HEK293 (cell line): ENCODE measurements around the gene ASB6.

Experiments used
- ZBTB7A ChIP-seq: fragments of 450-650 bp; formaldehyde crosslinking; IDR thresholded peaks from 2 replicates; pipeline ENCODE4 v1.5.1; 2016; ENCODE audit warnings: low read depth, missing biosample characterization, missing genetic modification characterization
- TF ChIP-seq, protein P1 (sequence below): fragments of 450-650 bp; formaldehyde crosslinking; IDR thresholded peaks from 2 replicates; pipeline ENCODE4 v1.5.1; 2016; ENCODE audit warnings: missing biosample characterization, missing genetic modification characterization
- TF ChIP-seq, protein P2 (sequence below): fragments of 450-650 bp; formaldehyde crosslinking; IDR thresholded peaks from 2 replicates; pipeline ENCODE4 v1.5.1; 2016; ENCODE audit warnings: missing biosample characterization, missing genetic modification characterization
- TF ChIP-seq, protein P3 (sequence below): IDR thresholded peaks from 2 replicates; pipeline ENCODE4 v1.6.1; 2011; ENCODE audit warnings: mild to moderate bottlenecking, low read depth, low read length, borderline replicate concordance

DNA sequence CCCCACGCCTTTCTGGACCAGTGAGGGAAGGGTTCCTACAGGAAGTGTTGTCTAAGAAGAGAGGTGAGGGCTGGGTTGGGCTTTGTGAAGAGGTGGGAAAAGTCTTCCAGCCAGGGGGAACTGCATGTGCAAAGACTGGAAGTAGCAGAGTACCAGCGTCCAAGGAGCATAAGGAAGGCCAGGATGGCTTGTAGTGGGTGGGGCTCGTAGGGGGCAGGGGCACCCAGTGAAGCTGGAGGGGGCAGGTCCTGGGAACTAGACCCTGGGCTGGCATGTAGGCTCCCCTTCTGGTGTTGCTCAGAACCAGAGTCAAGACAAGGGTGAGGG, 43.9 kb upstream of the ASB6 start:
- TF ChIP-seq, protein P1, sequence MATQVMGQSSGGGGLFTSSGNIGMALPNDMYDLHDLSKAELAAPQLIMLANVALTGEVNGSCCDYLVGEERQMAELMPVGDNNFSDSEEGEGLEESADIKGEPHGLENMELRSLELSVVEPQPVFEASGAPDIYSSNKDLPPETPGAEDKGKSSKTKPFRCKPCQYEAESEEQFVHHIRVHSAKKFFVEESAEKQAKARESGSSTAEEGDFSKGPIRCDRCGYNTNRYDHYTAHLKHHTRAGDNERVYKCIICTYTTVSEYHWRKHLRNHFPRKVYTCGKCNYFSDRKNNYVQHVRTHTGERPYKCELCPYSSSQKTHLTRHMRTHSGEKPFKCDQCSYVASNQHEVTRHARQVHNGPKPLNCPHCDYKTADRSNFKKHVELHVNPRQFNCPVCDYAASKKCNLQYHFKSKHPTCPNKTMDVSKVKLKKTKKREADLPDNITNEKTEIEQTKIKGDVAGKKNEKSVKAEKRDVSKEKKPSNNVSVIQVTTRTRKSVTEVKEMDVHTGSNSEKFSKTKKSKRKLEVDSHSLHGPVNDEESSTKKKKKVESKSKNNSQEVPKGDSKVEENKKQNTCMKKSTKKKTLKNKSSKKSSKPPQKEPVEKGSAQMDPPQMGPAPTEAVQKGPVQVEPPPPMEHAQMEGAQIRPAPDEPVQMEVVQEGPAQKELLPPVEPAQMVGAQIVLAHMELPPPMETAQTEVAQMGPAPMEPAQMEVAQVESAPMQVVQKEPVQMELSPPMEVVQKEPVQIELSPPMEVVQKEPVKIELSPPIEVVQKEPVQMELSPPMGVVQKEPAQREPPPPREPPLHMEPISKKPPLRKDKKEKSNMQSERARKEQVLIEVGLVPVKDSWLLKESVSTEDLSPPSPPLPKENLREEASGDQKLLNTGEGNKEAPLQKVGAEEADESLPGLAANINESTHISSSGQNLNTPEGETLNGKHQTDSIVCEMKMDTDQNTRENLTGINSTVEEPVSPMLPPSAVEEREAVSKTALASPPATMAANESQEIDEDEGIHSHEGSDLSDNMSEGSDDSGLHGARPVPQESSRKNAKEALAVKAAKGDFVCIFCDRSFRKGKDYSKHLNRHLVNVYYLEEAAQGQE, result no peak
- TF ChIP-seq ZBTB7A (tag by site-specific recombination), result no peak
- TF ChIP-seq, protein P2, sequence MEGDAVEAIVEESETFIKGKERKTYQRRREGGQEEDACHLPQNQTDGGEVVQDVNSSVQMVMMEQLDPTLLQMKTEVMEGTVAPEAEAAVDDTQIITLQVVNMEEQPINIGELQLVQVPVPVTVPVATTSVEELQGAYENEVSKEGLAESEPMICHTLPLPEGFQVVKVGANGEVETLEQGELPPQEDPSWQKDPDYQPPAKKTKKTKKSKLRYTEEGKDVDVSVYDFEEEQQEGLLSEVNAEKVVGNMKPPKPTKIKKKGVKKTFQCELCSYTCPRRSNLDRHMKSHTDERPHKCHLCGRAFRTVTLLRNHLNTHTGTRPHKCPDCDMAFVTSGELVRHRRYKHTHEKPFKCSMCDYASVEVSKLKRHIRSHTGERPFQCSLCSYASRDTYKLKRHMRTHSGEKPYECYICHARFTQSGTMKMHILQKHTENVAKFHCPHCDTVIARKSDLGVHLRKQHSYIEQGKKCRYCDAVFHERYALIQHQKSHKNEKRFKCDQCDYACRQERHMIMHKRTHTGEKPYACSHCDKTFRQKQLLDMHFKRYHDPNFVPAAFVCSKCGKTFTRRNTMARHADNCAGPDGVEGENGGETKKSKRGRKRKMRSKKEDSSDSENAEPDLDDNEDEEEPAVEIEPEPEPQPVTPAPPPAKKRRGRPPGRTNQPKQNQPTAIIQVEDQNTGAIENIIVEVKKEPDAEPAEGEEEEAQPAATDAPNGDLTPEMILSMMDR, result no peak
- TF ChIP-seq, protein P3, sequence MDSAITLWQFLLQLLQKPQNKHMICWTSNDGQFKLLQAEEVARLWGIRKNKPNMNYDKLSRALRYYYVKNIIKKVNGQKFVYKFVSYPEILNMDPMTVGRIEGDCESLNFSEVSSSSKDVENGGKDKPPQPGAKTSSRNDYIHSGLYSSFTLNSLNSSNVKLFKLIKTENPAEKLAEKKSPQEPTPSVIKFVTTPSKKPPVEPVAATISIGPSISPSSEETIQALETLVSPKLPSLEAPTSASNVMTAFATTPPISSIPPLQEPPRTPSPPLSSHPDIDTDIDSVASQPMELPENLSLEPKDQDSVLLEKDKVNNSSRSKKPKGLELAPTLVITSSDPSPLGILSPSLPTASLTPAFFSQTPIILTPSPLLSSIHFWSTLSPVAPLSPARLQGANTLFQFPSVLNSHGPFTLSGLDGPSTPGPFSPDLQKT, result no peak
